Nephron progenitor cell (in vitro differentiated cells): ENCODE measurements around the gene KIAA1328.

Experiments
- DNase-seq: peaks from one replicate; pipeline ENCODE4 v3.0.0; 2021
- H3K27ac Mint-ChIP-seq: 2 replicates; pipeline ENCODE4 v1.8.0; 2021; ENCODE audit warnings: mild to moderate bottlenecking, moderate library complexity, mixed read lengths
- H3K27me3 Mint-ChIP-seq: 2 replicates; pipeline ENCODE4 v1.8.0; 2021; ENCODE audit warnings: mild to moderate bottlenecking, low read depth, mixed read lengths; ENCODE audit not compliant: poor library complexity
- H3K36me3 Mint-ChIP-seq: 2 replicates; pipeline ENCODE4 v1.8.0; 2021; ENCODE audit warnings: low read depth, mixed read lengths
- H3K4me1 Mint-ChIP-seq: 2 replicates; pipeline ENCODE4 v1.8.0; 2021; ENCODE audit warnings: mixed read lengths
- H3K4me3 Mint-ChIP-seq: 2 replicates; pipeline ENCODE4 v1.8.0; 2021; ENCODE audit warnings: mild to moderate bottlenecking, moderate library complexity, mixed read lengths
- H3K9me3 Mint-ChIP-seq: 2 replicates; pipeline ENCODE4 v1.8.0; 2021; ENCODE audit warnings: mild to moderate bottlenecking, moderate library complexity, mixed read lengths
- TF ChIP-seq, protein P1 (sequence below): fragments of 200-600 bp; sonication (generic); IDR thresholded peaks from 2 replicates; pipeline ENCODE4 v1.5.0; 2021; ENCODE audit warnings: antibody characterized with exemption

Gene KIAA1328

DNA sequence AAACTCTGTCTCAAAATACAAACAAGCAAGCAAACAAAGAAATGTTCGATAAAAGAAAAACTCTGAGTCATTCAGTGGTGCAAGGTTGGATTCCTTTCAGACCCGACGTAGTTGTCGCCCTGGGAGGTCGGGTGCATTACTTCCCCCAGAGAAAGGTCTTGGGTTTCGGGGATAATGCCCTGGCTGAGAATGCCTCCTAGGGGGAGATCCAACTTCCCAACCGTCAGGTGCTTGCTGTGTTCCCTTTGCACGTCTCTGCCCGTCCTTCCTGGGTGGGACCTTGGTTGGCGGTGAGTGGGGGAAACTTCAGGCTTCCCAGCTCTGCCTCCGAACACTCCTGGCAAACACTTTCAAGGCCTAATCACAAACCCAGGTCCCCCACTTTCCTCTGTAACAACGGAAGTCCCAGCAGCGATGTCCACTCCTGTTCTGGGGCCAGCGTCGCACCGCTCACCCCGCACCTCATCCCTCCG, 734 bp upstream of the KIAA1328 start:
- Mint-ChIP-seq H3K4me3 (peak overlapping the region; percentile 98), H3K9me3 (peaks cover 22% of the 10 kb centered on the region), H3K36me3 (peaks cover 41% of the 10 kb centered on the region), H3K27ac (peak overlapping the region; percentile 96), H3K4me1 (peaks cover 38% of the 10 kb centered on the region), H3K27me3 (no peaks in the 10 kb centered on the region)
- DNase-seq, result no peak
- TF ChIP-seq, protein P1, sequence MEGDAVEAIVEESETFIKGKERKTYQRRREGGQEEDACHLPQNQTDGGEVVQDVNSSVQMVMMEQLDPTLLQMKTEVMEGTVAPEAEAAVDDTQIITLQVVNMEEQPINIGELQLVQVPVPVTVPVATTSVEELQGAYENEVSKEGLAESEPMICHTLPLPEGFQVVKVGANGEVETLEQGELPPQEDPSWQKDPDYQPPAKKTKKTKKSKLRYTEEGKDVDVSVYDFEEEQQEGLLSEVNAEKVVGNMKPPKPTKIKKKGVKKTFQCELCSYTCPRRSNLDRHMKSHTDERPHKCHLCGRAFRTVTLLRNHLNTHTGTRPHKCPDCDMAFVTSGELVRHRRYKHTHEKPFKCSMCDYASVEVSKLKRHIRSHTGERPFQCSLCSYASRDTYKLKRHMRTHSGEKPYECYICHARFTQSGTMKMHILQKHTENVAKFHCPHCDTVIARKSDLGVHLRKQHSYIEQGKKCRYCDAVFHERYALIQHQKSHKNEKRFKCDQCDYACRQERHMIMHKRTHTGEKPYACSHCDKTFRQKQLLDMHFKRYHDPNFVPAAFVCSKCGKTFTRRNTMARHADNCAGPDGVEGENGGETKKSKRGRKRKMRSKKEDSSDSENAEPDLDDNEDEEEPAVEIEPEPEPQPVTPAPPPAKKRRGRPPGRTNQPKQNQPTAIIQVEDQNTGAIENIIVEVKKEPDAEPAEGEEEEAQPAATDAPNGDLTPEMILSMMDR, result no peak

DNA sequence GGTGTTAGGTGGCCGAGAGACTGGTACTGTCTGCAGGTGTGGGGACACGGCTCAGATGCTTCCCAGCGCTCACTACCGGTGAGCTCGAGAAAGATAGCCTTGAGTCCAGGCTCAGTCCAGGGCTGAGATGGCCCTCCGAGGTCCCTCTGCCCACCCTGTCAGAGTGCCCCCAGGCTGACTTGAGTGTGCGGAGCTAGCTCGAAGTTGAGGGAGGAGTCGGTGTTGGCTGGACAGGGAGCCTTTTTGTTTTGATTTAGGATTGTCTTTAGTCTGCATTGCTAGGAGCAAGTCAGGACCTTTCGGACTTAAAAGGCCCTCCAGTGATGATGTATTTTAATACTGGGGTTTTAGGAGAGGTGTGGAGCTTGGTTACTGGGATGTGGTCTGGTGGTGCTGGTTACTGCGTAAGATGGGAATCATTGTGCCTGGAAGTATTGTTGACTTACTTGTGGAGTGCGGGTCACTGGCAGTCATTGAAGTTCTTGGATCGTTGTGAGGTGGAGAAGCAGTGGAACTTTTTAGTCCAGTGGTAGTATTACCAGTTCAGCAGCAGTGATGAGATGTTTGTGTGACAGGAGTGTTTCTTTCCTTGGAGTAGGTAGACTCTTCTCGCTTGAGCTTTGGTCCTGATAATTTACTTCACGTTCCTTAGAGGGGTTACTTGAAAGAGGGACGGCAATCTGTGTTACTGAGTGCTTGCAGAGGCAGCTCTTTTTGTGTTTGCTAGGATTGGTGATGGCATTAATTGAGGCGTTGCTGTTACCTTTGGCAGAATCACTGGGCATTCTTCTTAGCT, 633 bp downstream of the KIAA1328 start:
- Mint-ChIP-seq H3K36me3 (peaks cover 29% of the 10 kb centered on the region), H3K4me3 (peak overlapping the region; percentile 91), H3K27ac (peak overlapping the region; percentile 22), H3K27me3 (no peaks in the 10 kb centered on the region), H3K9me3 (peaks cover 10% of the 10 kb centered on the region), H3K4me1 (peaks cover 38% of the 10 kb centered on the region)
- peak; percentile 43 for DNase-seq
- TF ChIP-seq, protein P1, result no peak

DNA sequence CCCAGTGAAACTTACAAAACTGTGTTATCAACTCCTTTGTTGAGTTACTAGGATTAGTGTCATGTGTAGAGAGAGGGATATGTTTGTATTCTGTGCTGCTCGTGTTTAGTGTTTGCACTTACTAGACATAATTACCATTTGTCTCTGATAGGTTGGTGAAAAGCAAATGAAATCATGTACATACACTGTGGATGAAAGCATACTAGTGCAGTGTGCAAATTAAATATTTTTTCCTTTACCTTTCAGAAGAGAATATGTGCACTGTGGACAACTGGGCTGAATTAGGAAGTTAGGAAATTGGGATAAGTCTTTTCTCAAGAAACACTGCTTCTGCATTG, 1.2 kb downstream of the KIAA1328 start:
- H3K36me3 Mint-ChIP-seq, result peaks cover 24% of the 10 kb centered on the region
- H3K27ac Mint-ChIP-seq, result no peak overlapping the region
- no peak for DNase-seq
- H3K27me3 Mint-ChIP-seq, result no peaks in the 10 kb centered on the region
- peak overlapping the region; percentile 91 for H3K4me3 Mint-ChIP-seq
- H3K9me3 Mint-ChIP-seq, result peaks cover 5% of the 10 kb centered on the region
- peaks cover 38% of the 10 kb centered on the region for H3K4me1 Mint-ChIP-seq
- TF ChIP-seq, protein P1, result no peak

DNA sequence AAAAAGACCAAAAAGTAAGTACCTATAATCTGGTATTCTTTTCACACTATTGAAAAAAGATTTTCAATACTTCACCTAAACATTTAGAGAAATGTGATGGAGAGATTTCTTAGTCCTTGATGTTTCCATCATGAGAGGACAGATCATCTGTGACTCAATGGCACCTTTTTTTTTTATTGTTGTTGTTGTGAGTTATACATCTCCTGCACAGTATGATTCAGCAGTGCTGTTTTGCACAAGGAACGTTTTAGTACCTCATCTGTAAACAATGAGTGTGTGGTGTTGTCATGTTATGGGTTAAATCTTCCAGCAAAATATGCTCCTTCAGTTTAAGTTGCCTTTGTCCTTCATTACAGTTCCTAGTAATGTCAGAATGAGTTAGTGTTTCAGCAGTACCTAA, 2.2 kb downstream of the KIAA1328 start:
- peaks cover 24% of the 10 kb centered on the region for H3K36me3 Mint-ChIP-seq
- peaks cover 4% of the 10 kb centered on the region for H3K9me3 Mint-ChIP-seq

DNA sequence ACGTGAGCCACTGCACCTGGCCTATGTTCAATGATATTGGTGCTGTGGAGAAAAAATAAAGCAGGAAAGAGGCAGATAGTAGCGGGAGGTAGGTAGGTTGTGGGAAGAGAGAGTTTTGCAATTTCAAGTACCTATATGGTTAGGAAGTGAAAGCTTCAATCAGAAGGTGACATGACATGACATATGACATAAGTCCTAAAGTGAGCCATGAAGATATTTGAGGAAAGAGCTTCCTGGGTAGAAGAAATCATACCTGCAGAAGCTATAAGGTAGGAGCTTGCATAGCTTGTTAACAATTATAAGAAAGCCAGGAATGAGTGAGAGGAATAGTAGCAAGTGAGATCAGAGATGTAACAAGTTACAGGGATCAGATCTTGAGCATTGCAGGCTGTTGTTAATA, 4.2 kb downstream of the KIAA1328 start:
- no peak overlapping the region for H3K4me3 Mint-ChIP-seq
- no peaks in the 10 kb centered on the region for H3K27me3 Mint-ChIP-seq
- H3K27ac Mint-ChIP-seq, result peak overlapping the region; percentile 52
- H3K9me3 Mint-ChIP-seq, result no peaks in the 10 kb centered on the region
- peaks cover 29% of the 10 kb centered on the region for H3K36me3 Mint-ChIP-seq
- peaks cover 27% of the 10 kb centered on the region for H3K4me1 Mint-ChIP-seq
- no peak for DNase-seq
- TF ChIP-seq, protein P1, result no peak

More for the DNA sequence above, 2.2 kb downstream of the KIAA1328 start:
- DNase-seq, result no peak
- no peak overlapping the region for H3K27ac Mint-ChIP-seq
- TF ChIP-seq, protein P1, result no peak
- H3K27me3 Mint-ChIP-seq, result no peaks in the 10 kb centered on the region
- H3K4me1 Mint-ChIP-seq, result peaks cover 38% of the 10 kb centered on the region
- no peak overlapping the region for H3K4me3 Mint-ChIP-seq

DNA sequence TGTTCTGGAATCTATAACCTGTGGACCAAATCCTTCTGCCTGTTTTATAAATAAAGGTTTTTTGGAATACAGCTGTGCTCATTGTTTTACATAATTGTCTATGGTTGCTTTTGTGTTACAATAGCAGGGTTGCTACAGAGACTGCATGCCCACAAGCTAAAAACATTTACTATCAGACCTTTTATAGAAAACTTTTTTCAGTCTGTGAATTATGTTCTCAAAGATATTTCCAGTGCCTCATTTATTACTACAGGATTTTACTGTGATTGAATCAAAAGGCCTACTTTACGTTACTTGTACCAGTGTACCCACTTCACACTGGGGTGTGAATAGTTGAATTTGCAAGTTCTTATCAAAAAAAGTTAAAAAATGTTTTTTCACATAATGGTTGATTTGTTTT, 7.0 kb downstream of the KIAA1328 start:
- H3K27ac Mint-ChIP-seq, result no peak overlapping the region
- DNase-seq, result no peak
- H3K36me3 Mint-ChIP-seq, result peaks cover 57% of the 10 kb centered on the region
- H3K9me3 Mint-ChIP-seq, result peaks cover 6% of the 10 kb centered on the region
- TF ChIP-seq, protein P1, result no peak
- peaks cover 6% of the 10 kb centered on the region for H3K4me1 Mint-ChIP-seq
- no peaks in the 10 kb centered on the region for H3K27me3 Mint-ChIP-seq
- no peak overlapping the region for H3K4me3 Mint-ChIP-seq
